Gastrocnemius medialis (tissue), 4 donors: Measurements from ENCODE around the gene CD177.
"Not testable (repeated sequence)": the region's sequence is repeated elsewhere in the genome, so short reads cannot be mapped to it uniquely, and the experiment has no call there.

Experiments
- POLR2A ChIP-seq, 2 donors: fragments of 450-650 bp; IDR thresholded peaks; one replicate each; pipeline ENCODE4 v1.6.1; 2017; ENCODE audit warnings: antibody characterized with exemption in 2 of 2, mild to moderate bottlenecking in 2 of 2, moderate library complexity in 2 of 2
- TF ChIP-seq, protein P1 (sequence below), 5 experiments: fragments of 450-650 bp in 3 of 5; fragments of 200-600 bp in 2 of 5; sonication (generic) in 2 of 5; IDR thresholded peaks in 4 of 5; conservative IDR thresholded peaks in 1 of 5; 1 replicate in 4 of 5; 2 replicates in 1 of 5; pipeline ENCODE4 v1.5.1; 2016 to 2019; ENCODE audit warnings: antibody characterized with exemption in 5 of 5, mild to moderate bottlenecking in 3 of 5, moderate library complexity in 3 of 5

DNA sequence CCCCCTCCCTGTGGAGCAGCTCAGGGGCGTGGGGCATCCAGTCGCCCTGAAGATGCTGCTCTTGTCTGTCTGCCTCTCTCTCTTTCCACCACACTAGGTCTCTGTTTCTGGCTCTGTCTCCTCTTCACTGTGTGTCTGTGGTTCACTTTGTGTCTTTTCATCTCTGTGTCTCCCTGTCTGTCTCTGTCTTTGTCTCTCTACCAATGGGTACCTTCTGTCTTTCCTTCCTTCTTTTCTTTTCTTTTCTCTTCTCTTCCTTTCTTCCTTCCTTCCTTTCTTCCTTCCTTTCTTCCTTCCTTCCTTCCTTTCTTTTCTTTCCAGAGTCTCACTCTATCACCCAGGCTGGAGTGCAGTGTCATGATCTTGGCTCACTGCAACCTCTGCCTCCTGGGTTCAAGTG lies 13.4 kb upstream of the CD177 start:
- TF ChIP-seq, protein P1, sequence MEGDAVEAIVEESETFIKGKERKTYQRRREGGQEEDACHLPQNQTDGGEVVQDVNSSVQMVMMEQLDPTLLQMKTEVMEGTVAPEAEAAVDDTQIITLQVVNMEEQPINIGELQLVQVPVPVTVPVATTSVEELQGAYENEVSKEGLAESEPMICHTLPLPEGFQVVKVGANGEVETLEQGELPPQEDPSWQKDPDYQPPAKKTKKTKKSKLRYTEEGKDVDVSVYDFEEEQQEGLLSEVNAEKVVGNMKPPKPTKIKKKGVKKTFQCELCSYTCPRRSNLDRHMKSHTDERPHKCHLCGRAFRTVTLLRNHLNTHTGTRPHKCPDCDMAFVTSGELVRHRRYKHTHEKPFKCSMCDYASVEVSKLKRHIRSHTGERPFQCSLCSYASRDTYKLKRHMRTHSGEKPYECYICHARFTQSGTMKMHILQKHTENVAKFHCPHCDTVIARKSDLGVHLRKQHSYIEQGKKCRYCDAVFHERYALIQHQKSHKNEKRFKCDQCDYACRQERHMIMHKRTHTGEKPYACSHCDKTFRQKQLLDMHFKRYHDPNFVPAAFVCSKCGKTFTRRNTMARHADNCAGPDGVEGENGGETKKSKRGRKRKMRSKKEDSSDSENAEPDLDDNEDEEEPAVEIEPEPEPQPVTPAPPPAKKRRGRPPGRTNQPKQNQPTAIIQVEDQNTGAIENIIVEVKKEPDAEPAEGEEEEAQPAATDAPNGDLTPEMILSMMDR (IDR thresholded peaks at IDR 0.05 in 4 of 5, conservative IDR thresholded peaks at IDR 0.05 in 1 of 5) = not testable (repeated sequence)
- TF ChIP-seq POLR2A (IDR thresholded peaks at IDR 0.05) = not testable (repeated sequence)
